RWPE2 (cell line): Measurements from ENCODE around the gene ZNF331.
A peak's percentile ranks its signal among the peaks of the same experiment; 100 is the strongest.

Source experiments
- ATAC-seq: fragments of 200-7000 bp; cut with Tn5 transposase; 3 replicates; pipeline ENCODE4 v1.9.1; 2021; ENCODE audit warnings: low read depth
- DNase-seq: peaks from one replicate; pipeline ENCODE4 v3.0.0-alpha.2; 2020; ENCODE audit warnings: low spot score
- H3K27ac ChIP-seq: fragments of 450-650 bp; 2 replicates; pipeline ENCODE4 v1.5.1; 2017; ENCODE audit warnings: mild to moderate bottlenecking; ENCODE audit not compliant: poor library complexity, severe bottlenecking
- H3K27me3 ChIP-seq: fragments of 250-450 bp; sonication (Bioruptor Pico); 2 replicates; pipeline ENCODE4 v1.5.1; 2021; ENCODE audit warnings: mild to moderate bottlenecking, moderate library complexity; ENCODE audit not compliant: insufficient read depth, poor library complexity, severe bottlenecking
- H3K36me3 ChIP-seq: fragments of 250-450 bp; sonication (Bioruptor Pico); 2 replicates; pipeline ENCODE4 v1.5.1; 2020; ENCODE audit warnings: low read depth, mild to moderate bottlenecking, moderate library complexity
- H3K4me1 ChIP-seq: fragments of 250-450 bp; sonication (Bioruptor Pico); 2 replicates; pipeline ENCODE4 v1.5.1; 2021; ENCODE audit warnings: mild to moderate bottlenecking, moderate library complexity; ENCODE audit not compliant: insufficient read depth, poor library complexity, severe bottlenecking
- H3K4me3 ChIP-seq: fragments of 250-450 bp; sonication (Bioruptor Pico); 2 replicates; pipeline ENCODE4 v1.5.1; 2021; ENCODE audit warnings: mild to moderate bottlenecking, moderate library complexity; ENCODE audit not compliant: severe bottlenecking
- H3K9me3 ChIP-seq: fragments of 250-450 bp; sonication (Bioruptor Pico); 2 replicates; pipeline ENCODE4 v1.5.1; 2021; ENCODE audit warnings: mild to moderate bottlenecking, moderate library complexity; ENCODE audit not compliant: severe bottlenecking
- TF ChIP-seq, protein P1 (sequence below): fragments of 450-650 bp; IDR thresholded peaks from one replicate; pipeline ENCODE4 v1.5.1; 2017; ENCODE audit warnings: mild to moderate bottlenecking, moderate library complexity; ENCODE audit not compliant: poor library complexity, severe bottlenecking

Gene ZNF331

GRCh38 chr19:53521373-53522202 lies 16.4 kb upstream of the ZNF331 start:
- Histone ChIP-seq H3K27me3 (no peaks in the 10 kb centered on the region), H3K4me3 (peak overlapping the region; percentile 60), H3K9me3 (no peaks in the 10 kb centered on the region), H3K27ac (peak overlapping the region; percentile 46), H3K4me1 (no peaks in the 10 kb centered on the region), H3K36me3 (peaks cover 15% of the 10 kb centered on the region)
- ATAC-seq, result peak; percentile 1; the same call in 1 of the 3 replicates
- DNase-seq, result no peak
- TF ChIP-seq, protein P1, sequence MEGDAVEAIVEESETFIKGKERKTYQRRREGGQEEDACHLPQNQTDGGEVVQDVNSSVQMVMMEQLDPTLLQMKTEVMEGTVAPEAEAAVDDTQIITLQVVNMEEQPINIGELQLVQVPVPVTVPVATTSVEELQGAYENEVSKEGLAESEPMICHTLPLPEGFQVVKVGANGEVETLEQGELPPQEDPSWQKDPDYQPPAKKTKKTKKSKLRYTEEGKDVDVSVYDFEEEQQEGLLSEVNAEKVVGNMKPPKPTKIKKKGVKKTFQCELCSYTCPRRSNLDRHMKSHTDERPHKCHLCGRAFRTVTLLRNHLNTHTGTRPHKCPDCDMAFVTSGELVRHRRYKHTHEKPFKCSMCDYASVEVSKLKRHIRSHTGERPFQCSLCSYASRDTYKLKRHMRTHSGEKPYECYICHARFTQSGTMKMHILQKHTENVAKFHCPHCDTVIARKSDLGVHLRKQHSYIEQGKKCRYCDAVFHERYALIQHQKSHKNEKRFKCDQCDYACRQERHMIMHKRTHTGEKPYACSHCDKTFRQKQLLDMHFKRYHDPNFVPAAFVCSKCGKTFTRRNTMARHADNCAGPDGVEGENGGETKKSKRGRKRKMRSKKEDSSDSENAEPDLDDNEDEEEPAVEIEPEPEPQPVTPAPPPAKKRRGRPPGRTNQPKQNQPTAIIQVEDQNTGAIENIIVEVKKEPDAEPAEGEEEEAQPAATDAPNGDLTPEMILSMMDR, result no peak

GRCh38 chr19:53525922-53526321 lies 12.0 kb upstream of the ZNF331 start:
- Histone ChIP-seq H3K4me1 (no peaks in the 10 kb centered on the region), H3K36me3 (peaks cover 21% of the 10 kb centered on the region), H3K4me3 (no peak overlapping the region), H3K27ac (no peak overlapping the region), H3K9me3 (no peaks in the 10 kb centered on the region), H3K27me3 (no peaks in the 10 kb centered on the region)
- TF ChIP-seq, protein P1, result no peak
- DNase-seq, result no peak
- no peak for ATAC-seq

GRCh38 chr19:53530622-53531021 lies 7.3 kb upstream of the ZNF331 start:
- no peak for DNase-seq
- TF ChIP-seq, protein P1, result no peak
- Histone ChIP-seq H3K27me3 (no peaks in the 10 kb centered on the region), H3K9me3 (no peaks in the 10 kb centered on the region), H3K36me3 (peaks cover 14% of the 10 kb centered on the region; the same call in 1 of the 2 replicates), H3K4me1 (no peaks in the 10 kb centered on the region), H3K4me3 (no peak overlapping the region), H3K27ac (no peak overlapping the region)
- ATAC-seq, result no peak

DNA sequence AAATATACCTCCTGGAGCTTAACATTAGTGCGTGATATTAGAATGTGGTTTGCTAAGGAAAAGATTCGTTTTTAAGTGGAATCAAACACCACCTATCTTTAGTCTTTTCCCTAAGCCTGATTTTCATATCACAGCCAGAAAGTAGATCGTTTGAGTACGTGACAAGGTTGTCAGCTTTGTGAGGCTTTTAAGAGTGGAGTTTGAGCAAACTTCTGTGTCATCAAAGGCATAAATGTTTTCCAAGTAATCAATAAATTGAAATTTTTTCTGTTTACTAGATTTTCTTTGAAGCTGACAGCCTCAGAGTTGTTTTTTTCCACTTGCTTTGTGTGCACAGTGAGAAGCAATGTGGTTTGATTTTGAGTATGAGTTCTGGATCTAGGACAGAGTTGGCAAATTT lies 6.5 kb upstream of the ZNF331 start:
- H3K36me3 ChIP-seq, result peaks cover 10% of the 10 kb centered on the region; the same call in 1 of the 2 replicates
- no peaks in the 10 kb centered on the region for H3K9me3 ChIP-seq
- H3K4me3 ChIP-seq, result no peak overlapping the region
- no peak overlapping the region for H3K27ac ChIP-seq
- TF ChIP-seq, protein P1, result no peak
- ATAC-seq (no peak), DNase-seq (no peak)
- H3K27me3 ChIP-seq, result no peaks in the 10 kb centered on the region
- no peaks in the 10 kb centered on the region for H3K4me1 ChIP-seq

- TF ChIP-seq, protein P1, result no peak
- Histone ChIP-seq H3K36me3 (peaks cover 10% of the 10 kb centered on the region; the same call in 1 of the 2 replicates), H3K9me3 (no peaks in the 10 kb centered on the region), H3K4me3 (no peak overlapping the region), H3K27ac (no peak overlapping the region), H3K27me3 (no peaks in the 10 kb centered on the region), H3K4me1 (no peaks in the 10 kb centered on the region)
- ATAC-seq, result no peak
- DNase-seq, result no peak
Measured at GRCh38 chr19:53532362-53532761, 5.6 kb upstream of the ZNF331 start.
